ENCODE data around the gene USP21. TPM values are rescaled to one million over a fixed set of nuclear protein-coding genes. Genes with fewer than 3 reads are reported as not detected.
A peak's percentile ranks its signal among the peaks of the same experiment; 100 is the strongest.

Gene USP21
- total RNA-seq, 4 donors from 2014 or later: 10.0 to 27.6 (median 14.7) TPM

- no peak overlapping the region for H3K27ac ChIP-seq
- H3K9me3 ChIP-seq: no peaks in the 10 kb centered on the region
- peaks cover 2 to 67% (median 20%) of the 10 kb centered on the region in 3 donors for H3K4me1 ChIP-seq
- ATAC-seq: no peak
- no peak overlapping the region for H3K4me3 ChIP-seq
- WGBS, 2 donors (ENCODE audit: low coverage in 1 of 2): 89 to 94% methylated on average over 2 of the region's 4 CpGs
- no peak for TF ChIP-seq EP300 (IDR thresholded peaks at IDR 0.05)
- no peaks in the 10 kb centered on the region for H3K27me3 ChIP-seq
- peaks cover 0 to 56% of the 10 kb centered on the region in 2 donors for H3K36me3 ChIP-seq
These were observed 30.5 kb upstream of the USP21 start for GRCh38 chr1:161128591-161129420.

GRCh38 chr1:161130266-161130665 is 29.0 kb upstream of the USP21 start:
- Histone ChIP-seq H3K36me3 (peaks cover 0 to 41% of the 10 kb centered on the region in 2 donors), H3K4me1 (peaks cover 5 to 70% (median 25%) of the 10 kb centered on the region in 3 donors), H3K9me3 (no peaks in the 10 kb centered on the region), H3K4me3 (no peak overlapping the region), H3K27me3 (no peaks in the 10 kb centered on the region), H3K27ac (no peak overlapping the region)
- no peak for ATAC-seq
- no peak for TF ChIP-seq CTCF (IDR thresholded peaks at IDR 0.05)
- no peak for TF ChIP-seq POLR2A (IDR thresholded peaks at IDR 0.05)
- no peak for TF ChIP-seq EP300 (IDR thresholded peaks at IDR 0.05)
- no peak for TF ChIP-seq POLR2AphosphoS5 (IDR thresholded peaks at IDR 0.05)
- WGBS, 2 donors (ENCODE audit: low coverage in 1 of 2): 38 to 44% methylated on average over 1 of the region's 1 CpG

GRCh38 chr1:161131523-161132409 is 27.5 kb upstream of the USP21 start:
- ATAC-seq: peak; percentile 0
- Histone ChIP-seq H3K4me1 (peaks cover 5 to 65% (median 25%) of the 10 kb centered on the region in 3 donors), H3K9me3 (no peaks in the 10 kb centered on the region), H3K27ac (peak overlapping the region; percentile 76 to 98 (median 95)), H3K4me3 (peak overlapping the region; percentile 55 to 76), H3K27me3 (no peaks in the 10 kb centered on the region), H3K36me3 (peaks cover 0 to 27% of the 10 kb centered on the region in 2 donors)
- WGBS, 2 donors (ENCODE audit: low coverage in 1 of 2): 1 to 2% methylated on average over 13 to 18 of the region's 22 CpGs
- no peak for TF ChIP-seq CTCF (IDR thresholded peaks at IDR 0.05)
- TF ChIP-seq POLR2AphosphoS5 (IDR thresholded peaks at IDR 0.05): no peak
- no peak for TF ChIP-seq EP300 (IDR thresholded peaks at IDR 0.05)
- no peak for TF ChIP-seq POLR2A (IDR thresholded peaks at IDR 0.05)

- peaks cover 0 to 23% of the 10 kb centered on the region in 2 donors for H3K36me3 ChIP-seq
- TF ChIP-seq POLR2A (IDR thresholded peaks at IDR 0.05) (peak; percentile 51 to 65), POLR2AphosphoS5 (IDR thresholded peaks at IDR 0.05) (peak; percentile 58), EP300 (IDR thresholded peaks at IDR 0.05) (no peak), CTCF (IDR thresholded peaks at IDR 0.05) (peak in 2 of 4 experiments; percentile 15 to 18)
- no peaks in the 10 kb centered on the region for H3K9me3 ChIP-seq
- ATAC-seq: peak; percentile 97
- H3K4me1 ChIP-seq: peaks cover 5 to 58% (median 24%) of the 10 kb centered on the region in 3 donors
- H3K27ac ChIP-seq: peak within 1 kb of the TSS; percentile 76 to 98 (median 95)
- 0% methylated on average over 6 to 14 of the region's 68 CpGs for WGBS, 2 donors (ENCODE audit: low coverage in 1 of 2)
- H3K4me3 ChIP-seq: peak within 1 kb of the TSS; percentile 55 to 76
- H3K27me3 ChIP-seq: no peaks in the 10 kb centered on the region
These were observed 26.7 kb upstream of the USP21 start, which contains the start of gene DEDD for GRCh38 chr1:161132410-161133219. Gene DEDD, minus strand, starts transcription at chr1:161132667. Its CDS starts 8,205 bp downstream, at chr1:161124462.
